Dendritic cell treated with granulocyte-macrophage colony-stimulating factor and Interleukin-4, amounts not matched to agents 40 ng/mL and 50 ng/mL, for 4 days (primary cell): ENCODE measurements around the gene CHN1.

ENCODE experiments used
- H3K27ac Mint-ChIP-seq: one replicate; pipeline ENCODE4 v1.8.0; 2022; ENCODE audit warnings: mild to moderate bottlenecking, mixed read lengths
- H3K27me3 Mint-ChIP-seq: one replicate; pipeline ENCODE4 v1.8.0; 2022; ENCODE audit warnings: mild to moderate bottlenecking, mixed read lengths
- H3K36me3 Mint-ChIP-seq: one replicate; pipeline ENCODE4 v1.8.0; 2022; ENCODE audit warnings: low read depth, mixed read lengths
- H3K4me1 Mint-ChIP-seq: one replicate; pipeline ENCODE4 v1.8.0; 2022; ENCODE audit warnings: low read depth, mixed read lengths
- H3K4me3 Mint-ChIP-seq: one replicate; pipeline ENCODE4 v1.8.0; 2022; ENCODE audit warnings: mild to moderate bottlenecking, moderate library complexity, mixed read lengths
- H3K9me3 Mint-ChIP-seq: one replicate; pipeline ENCODE4 v1.8.0; 2022; ENCODE audit warnings: mixed read lengths
- intact Hi-C: fragments of 100-400 bp; cut with micrococcal nuclease; formaldehyde crosslinking; loops from one replicate; pipeline ENCODE4 v1.15.0; 2022

CHN1 gene

DNA sequence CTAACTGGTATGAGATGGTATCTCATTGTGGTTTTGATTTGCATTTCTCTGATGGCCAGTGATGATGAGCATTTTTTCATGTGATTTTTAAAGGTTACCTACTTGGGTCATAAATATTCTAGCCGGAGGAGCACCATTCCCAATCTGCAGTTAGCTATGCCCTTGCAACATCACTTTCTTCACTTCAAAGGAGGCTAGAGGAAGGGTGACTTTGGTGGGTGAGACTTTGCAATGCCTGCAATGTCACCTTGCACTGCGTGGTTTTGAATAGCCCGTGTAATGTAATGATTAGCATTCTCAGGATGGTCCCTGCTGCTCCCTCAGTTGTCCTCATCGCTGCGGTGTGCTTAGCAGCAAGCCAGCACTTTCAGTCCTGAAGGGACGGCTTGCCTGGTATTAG, 184.8 kb downstream of the CHN1 start:
- H3K4me1 Mint-ChIP-seq = no peaks in the 10 kb centered on the region
- no peak overlapping the region for H3K4me3 Mint-ChIP-seq
- H3K27me3 Mint-ChIP-seq = no peaks in the 10 kb centered on the region
- no peaks in the 10 kb centered on the region for H3K36me3 Mint-ChIP-seq
- no peaks in the 10 kb centered on the region for H3K9me3 Mint-ChIP-seq
- no peak overlapping the region for H3K27ac Mint-ChIP-seq
- intact Hi-C loops = no loop called here

DNA sequence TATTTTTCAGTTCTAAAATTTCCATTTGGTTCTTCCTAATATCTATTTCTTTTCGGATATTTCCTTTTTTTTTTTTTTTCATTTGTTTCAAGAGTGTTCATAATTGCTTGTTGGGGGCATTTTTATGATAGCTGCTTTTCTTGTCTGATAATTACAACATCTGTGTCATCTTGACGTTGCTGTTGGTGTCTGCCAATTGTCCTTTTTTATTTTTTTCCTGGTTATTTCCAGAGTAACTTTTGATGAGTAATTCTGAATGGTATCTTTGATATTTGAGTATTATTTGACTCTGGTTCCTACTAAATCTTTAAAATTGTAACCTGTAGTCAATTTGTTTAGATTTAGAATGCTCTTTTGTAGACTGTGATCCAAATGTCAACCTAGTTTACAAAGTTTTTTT, 189.7 kb downstream of the CHN1 start:
- no peaks in the 10 kb centered on the region for H3K27me3 Mint-ChIP-seq
- no peaks in the 10 kb centered on the region for H3K4me1 Mint-ChIP-seq
- H3K9me3 Mint-ChIP-seq = no peaks in the 10 kb centered on the region
- no peak overlapping the region for H3K27ac Mint-ChIP-seq
- intact Hi-C loops = no loop called here
- H3K36me3 Mint-ChIP-seq = no peaks in the 10 kb centered on the region
- H3K4me3 Mint-ChIP-seq = no peak overlapping the region

- Mint-ChIP-seq H3K4me1 (no peaks in the 10 kb centered on the region), H3K27ac (no peak overlapping the region), H3K4me3 (no peak overlapping the region), H3K27me3 (no peaks in the 10 kb centered on the region), H3K9me3 (no peaks in the 10 kb centered on the region), H3K36me3 (no peaks in the 10 kb centered on the region)
- intact Hi-C loops = no loop called here
Observed at GRCh38 chr2:174812037-174812436, 193.1 kb downstream of the CHN1 start.

- no peaks in the 10 kb centered on the region for H3K9me3 Mint-ChIP-seq
- no peaks in the 10 kb centered on the region for H3K27me3 Mint-ChIP-seq
- H3K36me3 Mint-ChIP-seq = no peaks in the 10 kb centered on the region
- H3K4me1 Mint-ChIP-seq = no peaks in the 10 kb centered on the region
- H3K27ac Mint-ChIP-seq = no peak overlapping the region
- intact Hi-C loops = no loop called here
- H3K4me3 Mint-ChIP-seq = no peak overlapping the region
Observed at GRCh38 chr2:174807931-174808330, 197.2 kb downstream of the CHN1 start.

- H3K36me3 Mint-ChIP-seq = no peaks in the 10 kb centered on the region
- no peaks in the 10 kb centered on the region for H3K27me3 Mint-ChIP-seq
- H3K27ac Mint-ChIP-seq = no peak overlapping the region
- no peak overlapping the region for H3K4me3 Mint-ChIP-seq
- intact Hi-C loops = no loop called here
- H3K4me1 Mint-ChIP-seq = no peaks in the 10 kb centered on the region
- H3K9me3 Mint-ChIP-seq = no peaks in the 10 kb centered on the region
Observed at GRCh38 chr2:174805803-174806202, 199.4 kb downstream of the CHN1 start.

- no peaks in the 10 kb centered on the region for H3K27me3 Mint-ChIP-seq
- H3K27ac Mint-ChIP-seq = no peak overlapping the region
- H3K36me3 Mint-ChIP-seq = no peaks in the 10 kb centered on the region
- no peaks in the 10 kb centered on the region for H3K4me1 Mint-ChIP-seq
- intact Hi-C loops = no loop called here
- no peaks in the 10 kb centered on the region for H3K9me3 Mint-ChIP-seq
- H3K4me3 Mint-ChIP-seq = no peak overlapping the region
Observed at GRCh38 chr2:174802459-174802858, 202.7 kb downstream of the CHN1 start.

DNA sequence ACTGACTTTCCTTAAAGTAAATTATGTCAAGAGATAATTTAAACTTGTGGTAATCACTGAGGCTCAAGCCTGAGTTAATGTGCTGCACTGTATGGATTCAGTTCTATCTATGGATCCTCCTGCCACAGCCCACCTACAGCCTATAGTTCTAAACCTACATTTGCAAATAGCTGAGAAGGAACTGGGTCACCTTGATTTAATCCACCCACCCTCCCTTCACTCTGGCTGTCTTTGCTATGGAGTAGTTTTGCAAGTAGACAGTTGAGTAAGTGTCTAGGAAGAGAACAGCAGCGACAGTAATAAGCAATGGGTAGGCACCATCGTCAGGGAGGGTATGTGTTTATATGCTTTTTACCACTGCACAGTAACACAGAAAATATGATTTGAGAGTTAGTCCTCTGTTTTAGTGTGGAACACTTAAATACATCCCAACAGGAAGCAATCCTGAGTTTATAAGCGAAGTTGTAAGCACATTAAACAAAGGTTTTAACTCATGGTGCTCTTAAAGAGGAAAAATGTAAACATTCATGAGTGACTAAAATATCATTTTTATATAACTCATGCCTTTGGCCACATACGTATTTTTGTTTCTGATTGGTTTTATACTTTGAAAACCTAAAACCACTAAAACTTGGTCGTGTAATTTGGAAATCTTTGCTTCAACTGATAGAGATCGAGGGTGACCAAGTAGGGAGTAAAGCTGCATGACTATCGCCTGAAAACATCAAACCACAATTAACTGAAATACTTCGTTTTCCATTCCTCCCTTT, 204.6 kb downstream of the CHN1 start:
- Mint-ChIP-seq H3K27me3 (no peaks in the 10 kb centered on the region), H3K36me3 (no peaks in the 10 kb centered on the region), H3K27ac (no peak overlapping the region), H3K4me3 (no peak overlapping the region), H3K4me1 (no peaks in the 10 kb centered on the region), H3K9me3 (no peaks in the 10 kb centered on the region)
- intact Hi-C loops = no loop called here

DNA sequence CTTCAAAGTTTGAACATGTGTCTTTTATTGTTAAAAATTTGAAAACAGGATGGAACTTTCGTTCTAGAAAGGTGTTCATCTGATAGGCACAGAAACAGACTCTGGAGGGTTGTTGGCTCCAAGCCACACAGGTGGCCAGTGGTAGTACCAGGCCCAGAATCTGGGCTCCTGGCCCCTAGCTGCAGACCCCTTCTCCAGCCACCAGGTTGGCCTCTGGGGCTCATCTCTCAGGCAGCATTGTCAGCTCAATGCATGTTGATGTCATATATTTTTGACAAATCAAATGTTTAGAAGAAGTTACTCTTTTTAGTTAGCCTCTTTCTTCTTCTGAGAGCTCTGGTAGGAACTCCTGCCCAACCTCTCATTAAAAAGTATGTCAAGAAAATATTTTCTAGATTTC, 206.4 kb downstream of the CHN1 start:
- Mint-ChIP-seq H3K27ac (no peak overlapping the region), H3K27me3 (no peaks in the 10 kb centered on the region), H3K9me3 (no peaks in the 10 kb centered on the region), H3K4me3 (no peak overlapping the region), H3K36me3 (no peaks in the 10 kb centered on the region), H3K4me1 (no peaks in the 10 kb centered on the region)
- intact Hi-C loops = no loop called here

DNA sequence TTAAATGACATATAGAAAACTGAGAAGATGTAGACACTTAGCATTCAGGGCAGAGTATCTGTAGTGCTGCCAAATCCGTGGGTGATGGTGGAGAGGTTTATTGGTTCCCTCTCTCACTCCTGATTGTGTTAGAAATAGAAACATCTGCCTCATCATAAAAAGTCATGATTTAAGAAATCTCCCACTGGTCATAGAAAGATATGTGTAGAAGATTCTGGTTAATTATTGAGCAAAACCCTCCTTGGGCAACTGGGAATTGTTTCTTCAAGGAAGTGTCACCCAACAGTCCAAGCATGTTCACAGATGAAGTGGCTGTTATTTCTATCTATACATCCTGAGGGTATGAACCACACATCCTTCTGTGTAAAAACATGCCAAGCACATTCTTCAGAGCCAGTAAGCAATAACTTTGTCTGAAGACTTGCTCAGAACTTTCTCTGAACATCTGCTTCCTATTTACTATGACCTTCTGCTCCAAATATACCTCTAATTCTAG, 207.4 kb downstream of the CHN1 start:
- no peaks in the 10 kb centered on the region for H3K9me3 Mint-ChIP-seq
- no peak overlapping the region for H3K4me3 Mint-ChIP-seq
- no peak overlapping the region for H3K27ac Mint-ChIP-seq
- H3K36me3 Mint-ChIP-seq = no peaks in the 10 kb centered on the region
- intact Hi-C loops = no loop called here
- H3K27me3 Mint-ChIP-seq = peaks cover 1% of the 10 kb centered on the region
- H3K4me1 Mint-ChIP-seq = no peaks in the 10 kb centered on the region

DNA sequence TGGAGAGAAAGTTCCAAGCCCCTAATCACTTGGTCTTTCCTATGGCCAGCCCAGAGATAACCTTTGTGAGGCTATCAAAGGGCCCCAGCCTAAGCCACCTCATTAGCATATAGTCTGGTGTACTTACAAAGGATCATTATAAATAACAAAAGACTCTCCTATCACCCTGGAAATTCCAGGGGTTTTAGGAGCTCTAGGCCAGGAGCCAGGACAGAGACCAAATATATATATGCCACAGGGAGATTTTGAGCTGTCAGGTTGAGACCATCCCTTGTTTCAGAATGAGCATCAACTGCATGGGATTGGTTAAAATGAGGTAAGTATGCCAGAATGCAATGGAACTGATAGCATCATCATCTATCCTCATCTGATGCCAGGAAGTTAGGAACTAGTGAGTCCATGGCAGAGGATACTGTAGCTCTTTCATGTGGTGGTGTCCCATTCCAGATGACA, 208.8 kb downstream of the CHN1 start:
- peaks cover 9% of the 10 kb centered on the region for H3K27me3 Mint-ChIP-seq
- H3K9me3 Mint-ChIP-seq = no peaks in the 10 kb centered on the region
- no peak overlapping the region for H3K27ac Mint-ChIP-seq
- H3K36me3 Mint-ChIP-seq = no peaks in the 10 kb centered on the region
- H3K4me3 Mint-ChIP-seq = no peak overlapping the region
- intact Hi-C loops = no loop called here
- no peaks in the 10 kb centered on the region for H3K4me1 Mint-ChIP-seq

- H3K27ac Mint-ChIP-seq = no peak overlapping the region
- intact Hi-C loops = no loop called here
- peaks cover 11% of the 10 kb centered on the region for H3K27me3 Mint-ChIP-seq
- no peaks in the 10 kb centered on the region for H3K9me3 Mint-ChIP-seq
- no peak overlapping the region for H3K4me3 Mint-ChIP-seq
- H3K4me1 Mint-ChIP-seq = no peaks in the 10 kb centered on the region
- no peaks in the 10 kb centered on the region for H3K36me3 Mint-ChIP-seq
Observed at GRCh38 chr2:174794851-174795374, 210.3 kb downstream of the CHN1 start.

- intact Hi-C loops = no loop called here
Observed at GRCh38 chr2:174792309-174793025, 212.7 kb downstream of the CHN1 start.

DNA sequence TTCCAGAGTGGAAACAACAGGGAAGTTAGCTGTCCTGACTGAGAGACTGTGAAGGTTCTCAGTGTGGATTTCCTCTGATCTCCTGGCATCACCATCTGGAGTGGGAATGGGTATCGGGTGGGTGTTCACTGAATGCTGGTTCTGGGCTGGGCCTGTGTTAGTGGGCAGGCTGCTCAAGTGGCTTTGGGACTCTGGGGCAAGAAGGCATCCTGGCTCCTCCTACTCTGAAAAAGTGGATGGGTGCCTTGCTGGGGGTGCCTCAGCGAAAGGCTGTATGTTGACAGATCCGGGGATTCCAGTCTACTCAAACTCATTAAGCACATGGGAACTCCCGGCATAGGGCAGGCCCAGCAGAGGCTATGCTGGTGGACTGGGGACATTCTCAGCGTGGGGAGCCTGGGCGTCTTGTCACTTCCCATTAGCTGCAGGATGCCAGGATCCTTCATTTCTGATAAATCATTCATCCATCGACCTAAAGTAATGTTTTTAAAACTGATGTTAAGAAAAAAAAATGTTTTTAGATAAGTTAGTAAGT, 213.4 kb downstream of the CHN1 start:
- H3K36me3 Mint-ChIP-seq = no peaks in the 10 kb centered on the region
- no peak overlapping the region for H3K27ac Mint-ChIP-seq
- no peaks in the 10 kb centered on the region for H3K9me3 Mint-ChIP-seq
- H3K4me1 Mint-ChIP-seq = peaks cover 8% of the 10 kb centered on the region
- intact Hi-C loops = no loop called here
- peaks cover 11% of the 10 kb centered on the region for H3K27me3 Mint-ChIP-seq
- H3K4me3 Mint-ChIP-seq = no peak overlapping the region

More at GRCh38 chr2:174792309-174793025, 212.7 kb downstream of the CHN1 start:
- no peak overlapping the region for H3K27ac Mint-ChIP-seq
- peaks cover 8% of the 10 kb centered on the region for H3K4me1 Mint-ChIP-seq
- peaks cover 11% of the 10 kb centered on the region for H3K27me3 Mint-ChIP-seq
- H3K9me3 Mint-ChIP-seq = no peaks in the 10 kb centered on the region
- H3K36me3 Mint-ChIP-seq = no peaks in the 10 kb centered on the region
- H3K4me3 Mint-ChIP-seq = no peak overlapping the region

DNA sequence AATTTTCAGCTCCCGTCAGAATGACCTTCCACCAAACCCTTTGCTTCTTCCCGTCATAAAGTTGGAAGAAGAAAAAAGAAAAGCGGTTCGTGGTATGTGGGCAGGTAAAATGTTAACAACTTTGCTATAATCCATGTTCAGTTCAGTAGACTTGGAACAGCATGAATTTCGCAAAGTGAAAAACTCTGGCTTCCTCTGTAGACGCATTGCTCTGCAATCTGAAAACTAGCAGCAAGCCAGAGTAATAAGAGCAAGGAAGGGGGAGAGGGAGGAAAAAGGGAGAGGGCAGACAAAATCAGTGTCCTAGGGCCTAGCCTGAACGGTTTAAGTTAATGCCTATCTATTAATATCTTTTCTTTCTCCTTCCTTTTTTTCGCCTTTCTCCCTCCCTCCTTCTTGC, 214.2 kb downstream of the CHN1 start:
- Mint-ChIP-seq H3K4me3 (no peak overlapping the region), H3K9me3 (no peaks in the 10 kb centered on the region), H3K4me1 (peaks cover 8% of the 10 kb centered on the region), H3K27me3 (peaks cover 11% of the 10 kb centered on the region), H3K27ac (no peak overlapping the region), H3K36me3 (no peaks in the 10 kb centered on the region)
- intact Hi-C loops = no loop called here
